OCI-LY3 (cell line): ENCODE measurements around the gene GPNMB.

ENCODE experiments used
- CTCF ChIP-seq: fragments of 200-600, 300-600 bp; sonication (generic); IDR thresholded peaks from 2 replicates; pipeline ENCODE4 v1.5.1; 2014; ENCODE audit warnings: antibody characterized with exemption, low read length, low read depth
- EZH2phosphoT487 ChIP-seq: fragments of 200-600 bp; shearing (Covaris generic); IDR thresholded peaks from 2 replicates; pipeline ENCODE4 v1.6.1; 2018; ENCODE audit warnings: antibody characterized with exemption, mixed run types, low read depth

- TF ChIP-seq EZH2phosphoT487 (no peak), CTCF (no peak)
Observed at GRCh38 chr7:23212395-23212794, 34.2 kb upstream of the GPNMB start.
